KMS-11 (cell line): Measurements from ENCODE around the gene H1-8.

ENCODE experiments used
- H2AFZ ChIP-seq: fragments of 200-600 bp; sonication (generic); 2 replicates; pipeline ENCODE4 v1.6.1; 2016; ENCODE audit warnings: antibody characterized with exemption, mixed run types, low read depth
- H3K27ac ChIP-seq: fragments of 200-600 bp; sonication (generic); 2 replicates; pipeline ENCODE4 v1.6.1; 2016; ENCODE audit warnings: mild to moderate bottlenecking, mixed run types
- H3K27me3 ChIP-seq: fragments of 200-600 bp; sonication (generic); 2 replicates; pipeline ENCODE4 v1.6.1; 2017; ENCODE audit warnings: mild to moderate bottlenecking, low read depth, mixed run types, moderate library complexity; ENCODE audit not compliant: insufficient read depth
- H3K36me3 ChIP-seq: fragments of 200-600 bp; sonication (generic); 2 replicates; pipeline ENCODE4 v1.6.1; 2017; ENCODE audit warnings: mild to moderate bottlenecking, mixed run types; ENCODE audit not compliant: insufficient read depth
- H3K4me1 ChIP-seq: fragments of 200-600 bp; sonication (generic); 2 replicates; pipeline ENCODE4 v1.6.1; 2016; ENCODE audit warnings: mild to moderate bottlenecking, low read depth, mixed run types; ENCODE audit not compliant: poor library complexity, severe bottlenecking
- H3K4me2 ChIP-seq: fragments of 200-600 bp; sonication (generic); 2 replicates; pipeline ENCODE4 v1.7.0; 2016; ENCODE audit warnings: mild to moderate bottlenecking, mixed run types
- H3K4me3 ChIP-seq: fragments of 200-600 bp; sonication (generic); IDR thresholded peaks from 2 replicates; pipeline ENCODE4 v1.6.1; 2017; ENCODE audit warnings: low read depth, low read length, mixed read lengths; ENCODE audit not compliant: insufficient read depth
- H3K79me2 ChIP-seq: fragments of 200-600 bp; sonication (generic); 2 replicates; pipeline ENCODE4 v1.6.1; 2016; ENCODE audit warnings: low read depth, mixed run types; ENCODE audit not compliant: insufficient read depth
- H3K9ac ChIP-seq: fragments of 200-600 bp; sonication (generic); 2 replicates; pipeline ENCODE4 v1.6.1; 2016; ENCODE audit warnings: mild to moderate bottlenecking, mixed run types
- H4K20me1 ChIP-seq: fragments of 200-600 bp; sonication (generic); 2 replicates; pipeline ENCODE4 v1.6.1; 2016; ENCODE audit warnings: mild to moderate bottlenecking, mixed run types; ENCODE audit not compliant: insufficient read depth
- CTCF ChIP-seq: fragments of 200-600 bp; sonication (generic); conservative IDR thresholded peaks from 2 replicates; pipeline ENCODE4 v1.6.1; 2017; ENCODE audit warnings: low read depth, mild to moderate bottlenecking, antibody characterized with exemption, low read length, moderate library complexity, mixed read lengths

H1-8 gene

GRCh38 chr3:129553171-129553570 lies 10.2 kb downstream of the H1-8 start:
- no peaks in the 10 kb centered on the region for H3K79me2 ChIP-seq
- H3K9ac ChIP-seq = no peak overlapping the region
- H4K20me1 ChIP-seq = no peaks in the 10 kb centered on the region
- H3K4me1 ChIP-seq = no peaks in the 10 kb centered on the region
- TF ChIP-seq CTCF = no peak
- no peak overlapping the region for H2AFZ ChIP-seq
- H3K27ac ChIP-seq = no peak overlapping the region
- H3K27me3 ChIP-seq = no peaks in the 10 kb centered on the region
- H3K4me2 ChIP-seq = no peak overlapping the region
- no peak overlapping the region for H3K4me3 ChIP-seq
- H3K36me3 ChIP-seq = no peaks in the 10 kb centered on the region

GRCh38 chr3:129553719-129554118 lies 10.7 kb downstream of the H1-8 start:
- peaks cover under 1% of the 10 kb centered on the region for H3K4me1 ChIP-seq
- no peaks in the 10 kb centered on the region for H3K79me2 ChIP-seq
- no peak for TF ChIP-seq CTCF
- no peak overlapping the region for H3K27ac ChIP-seq
- H3K27me3 ChIP-seq = no peaks in the 10 kb centered on the region
- H2AFZ ChIP-seq = no peak overlapping the region
- no peak overlapping the region for H3K4me2 ChIP-seq
- H4K20me1 ChIP-seq = no peaks in the 10 kb centered on the region
- H3K36me3 ChIP-seq = no peaks in the 10 kb centered on the region
- H3K4me3 ChIP-seq = no peak overlapping the region
- H3K9ac ChIP-seq = no peak overlapping the region

- no peak overlapping the region for H3K4me3 ChIP-seq
- no peak overlapping the region for H3K4me2 ChIP-seq
These were observed 11.6 kb downstream of the H1-8 start for GRCh38 chr3:129554356-129555152.

GRCh38 chr3:129555153-129555550 lies 12.2 kb downstream of the H1-8 start:
- Histone ChIP-seq H3K4me3 (no peak overlapping the region), H3K36me3 (no peaks in the 10 kb centered on the region), H3K27me3 (no peaks in the 10 kb centered on the region), H4K20me1 (no peaks in the 10 kb centered on the region), H3K9ac (no peak overlapping the region), H3K4me1 (peaks cover 6% of the 10 kb centered on the region), H2AFZ (no peak overlapping the region), H3K4me2 (no peak overlapping the region), H3K79me2 (no peaks in the 10 kb centered on the region), H3K27ac (no peak overlapping the region)
- no peak for TF ChIP-seq CTCF

More at GRCh38 chr3:129554356-129555152, 11.6 kb downstream of the H1-8 start:
- no peak overlapping the region for H2AFZ ChIP-seq
- H4K20me1 ChIP-seq = no peaks in the 10 kb centered on the region
- H3K27ac ChIP-seq = no peak overlapping the region
- no peaks in the 10 kb centered on the region for H3K27me3 ChIP-seq
- no peak overlapping the region for H3K9ac ChIP-seq
- TF ChIP-seq CTCF = no peak
- H3K4me1 ChIP-seq = peaks cover 6% of the 10 kb centered on the region
- no peaks in the 10 kb centered on the region for H3K36me3 ChIP-seq
- H3K79me2 ChIP-seq = no peaks in the 10 kb centered on the region
